Neural crest cell (in vitro differentiated cells): ENCODE measurements around the gene UBAP2. TPM values are rescaled to one million over a fixed set of nuclear protein-coding genes. Genes with fewer than 3 reads are reported as not detected.

ENCODE experiments used
- DNase-seq: peaks from one replicate; pipeline ENCODE4 v3.0.0; 2021; ENCODE audit warnings: low read depth, mixed read lengths, low spot score
- H3K27ac Mint-ChIP-seq: one replicate; pipeline ENCODE4 v1.8.0; 2021; ENCODE audit warnings: mild to moderate bottlenecking, mixed read lengths; ENCODE audit not compliant: unreplicated experiment
- H3K27me3 Mint-ChIP-seq: 2 replicates; pipeline ENCODE4 v1.8.0; 2021; ENCODE audit warnings: low read depth, mild to moderate bottlenecking, mixed read lengths
- H3K36me3 Mint-ChIP-seq: 2 replicates; pipeline ENCODE4 v1.8.0; 2021; ENCODE audit warnings: low read depth, mild to moderate bottlenecking, mixed read lengths
- H3K4me1 Mint-ChIP-seq: 2 replicates; pipeline ENCODE4 v1.8.0; 2021; ENCODE audit warnings: mixed read lengths
- H3K4me3 Mint-ChIP-seq: one replicate; pipeline ENCODE4 v1.8.0; 2021; ENCODE audit warnings: mild to moderate bottlenecking, mixed read lengths
- H3K9me3 Mint-ChIP-seq: 2 replicates; pipeline ENCODE4 v1.8.0; 2021; ENCODE audit warnings: mixed read lengths
- total RNA-seq: library from RNA; stranded (reverse); gene quantifications from 2 replicates; pipeline ENCODE4 v1.2.1, GENCODE V29; 2021
- TF ChIP-seq, protein P1 (sequence below): fragments of 200-600 bp; sonication (generic); conservative IDR thresholded peaks from 2 replicates; pipeline ENCODE4 v1.5.0; 2021; ENCODE audit warnings: antibody characterized with exemption, mild to moderate bottlenecking

Gene UBAP2
- total RNA-seq, 1 donor from 2014 or later, result 62.7 TPM

DNA sequence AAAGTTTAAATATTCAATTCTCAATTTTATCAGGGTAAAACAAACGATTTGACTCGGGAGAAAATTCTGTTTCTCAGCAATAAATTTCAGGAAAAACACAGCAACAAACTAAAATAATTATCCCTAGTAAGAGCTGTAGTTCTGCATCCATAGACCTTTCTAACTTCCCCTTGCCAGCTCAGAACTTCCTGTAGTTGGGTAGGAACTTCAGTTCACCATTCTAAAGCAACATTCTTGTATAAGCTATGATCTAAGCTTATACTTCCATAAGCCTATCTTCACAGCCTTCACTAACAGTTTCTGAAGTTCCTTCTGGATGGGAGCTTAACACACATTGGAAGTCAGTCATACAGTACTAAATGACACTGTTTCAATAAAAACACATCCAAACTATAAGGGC is 96.6 kb downstream of the UBAP2 start:
- Mint-ChIP-seq H3K27me3 (no peaks in the 10 kb centered on the region), H3K36me3 (peaks cover 13% of the 10 kb centered on the region), H3K4me1 (no peaks in the 10 kb centered on the region), H3K27ac (no peak overlapping the region), H3K9me3 (no peaks in the 10 kb centered on the region), H3K4me3 (no peak overlapping the region)
- DNase-seq, result no peak
- TF ChIP-seq, protein P1, sequence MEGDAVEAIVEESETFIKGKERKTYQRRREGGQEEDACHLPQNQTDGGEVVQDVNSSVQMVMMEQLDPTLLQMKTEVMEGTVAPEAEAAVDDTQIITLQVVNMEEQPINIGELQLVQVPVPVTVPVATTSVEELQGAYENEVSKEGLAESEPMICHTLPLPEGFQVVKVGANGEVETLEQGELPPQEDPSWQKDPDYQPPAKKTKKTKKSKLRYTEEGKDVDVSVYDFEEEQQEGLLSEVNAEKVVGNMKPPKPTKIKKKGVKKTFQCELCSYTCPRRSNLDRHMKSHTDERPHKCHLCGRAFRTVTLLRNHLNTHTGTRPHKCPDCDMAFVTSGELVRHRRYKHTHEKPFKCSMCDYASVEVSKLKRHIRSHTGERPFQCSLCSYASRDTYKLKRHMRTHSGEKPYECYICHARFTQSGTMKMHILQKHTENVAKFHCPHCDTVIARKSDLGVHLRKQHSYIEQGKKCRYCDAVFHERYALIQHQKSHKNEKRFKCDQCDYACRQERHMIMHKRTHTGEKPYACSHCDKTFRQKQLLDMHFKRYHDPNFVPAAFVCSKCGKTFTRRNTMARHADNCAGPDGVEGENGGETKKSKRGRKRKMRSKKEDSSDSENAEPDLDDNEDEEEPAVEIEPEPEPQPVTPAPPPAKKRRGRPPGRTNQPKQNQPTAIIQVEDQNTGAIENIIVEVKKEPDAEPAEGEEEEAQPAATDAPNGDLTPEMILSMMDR, result no peak

DNA sequence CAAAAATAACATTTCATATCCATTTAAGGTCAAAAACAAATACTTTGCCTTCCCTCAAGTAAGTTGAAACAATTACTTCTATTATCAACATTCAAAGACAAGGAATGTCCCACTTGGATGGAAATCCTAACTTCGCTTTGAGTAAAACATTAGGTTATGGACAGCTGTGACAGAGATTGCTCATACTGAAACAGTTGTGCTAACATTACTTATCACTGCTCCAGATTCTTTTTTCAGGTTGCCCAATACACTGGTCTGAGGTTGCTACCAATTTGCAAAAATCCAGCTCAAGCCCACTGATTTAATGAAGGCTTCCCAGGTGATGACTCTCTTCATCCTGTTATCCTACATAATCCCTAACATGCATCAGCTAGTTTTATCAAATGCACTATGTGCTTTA is 98.3 kb downstream of the UBAP2 start:
- no peak for DNase-seq
- TF ChIP-seq, protein P1, result no peak
- H3K4me3 Mint-ChIP-seq, result no peak overlapping the region
- H3K27ac Mint-ChIP-seq, result no peak overlapping the region
- H3K9me3 Mint-ChIP-seq, result no peaks in the 10 kb centered on the region
- no peaks in the 10 kb centered on the region for H3K27me3 Mint-ChIP-seq
- peaks cover 14% of the 10 kb centered on the region for H3K36me3 Mint-ChIP-seq
- H3K4me1 Mint-ChIP-seq, result no peaks in the 10 kb centered on the region

DNA sequence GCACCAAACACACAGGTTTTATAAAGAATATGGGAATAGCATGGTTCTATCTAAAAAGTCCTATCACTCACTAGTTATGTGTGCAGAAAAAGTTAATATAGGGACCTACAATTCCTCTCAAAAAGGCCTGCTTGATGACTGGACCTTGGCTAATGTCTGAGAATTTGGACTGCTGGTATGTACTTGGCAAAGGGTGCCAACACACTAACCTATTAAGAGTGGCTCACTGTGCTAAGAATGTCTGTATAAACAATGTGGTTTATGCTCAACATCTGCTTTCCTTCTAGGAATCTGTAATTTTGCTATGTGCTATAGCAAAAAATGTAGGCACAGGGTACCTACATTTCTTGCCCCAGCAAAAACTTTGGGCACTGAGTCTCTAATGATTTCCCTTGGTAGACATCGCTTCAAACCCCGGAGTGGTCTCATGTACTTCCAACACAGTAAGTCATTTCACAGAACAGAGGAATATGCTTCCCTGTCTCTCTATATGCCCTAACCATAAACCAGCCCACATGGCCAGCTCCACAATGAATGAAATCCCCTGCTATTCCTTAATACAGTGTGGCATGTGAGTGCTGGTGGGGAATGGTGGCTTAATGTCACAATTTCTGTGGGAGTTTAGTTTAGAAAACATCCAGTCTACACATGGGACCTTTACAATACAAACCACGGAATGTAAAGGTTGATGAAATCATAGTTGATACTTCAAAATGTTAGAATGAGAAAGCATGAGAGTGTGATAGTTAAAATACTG is 101.7 kb downstream of the UBAP2 start:
- TF ChIP-seq, protein P1, result no peak
- no peaks in the 10 kb centered on the region for H3K4me1 Mint-ChIP-seq
- H3K27me3 Mint-ChIP-seq, result no peaks in the 10 kb centered on the region
- no peak overlapping the region for H3K27ac Mint-ChIP-seq
- peaks cover 26% of the 10 kb centered on the region for H3K36me3 Mint-ChIP-seq
- no peaks in the 10 kb centered on the region for H3K9me3 Mint-ChIP-seq
- no peak overlapping the region for H3K4me3 Mint-ChIP-seq
- no peak for DNase-seq

DNA sequence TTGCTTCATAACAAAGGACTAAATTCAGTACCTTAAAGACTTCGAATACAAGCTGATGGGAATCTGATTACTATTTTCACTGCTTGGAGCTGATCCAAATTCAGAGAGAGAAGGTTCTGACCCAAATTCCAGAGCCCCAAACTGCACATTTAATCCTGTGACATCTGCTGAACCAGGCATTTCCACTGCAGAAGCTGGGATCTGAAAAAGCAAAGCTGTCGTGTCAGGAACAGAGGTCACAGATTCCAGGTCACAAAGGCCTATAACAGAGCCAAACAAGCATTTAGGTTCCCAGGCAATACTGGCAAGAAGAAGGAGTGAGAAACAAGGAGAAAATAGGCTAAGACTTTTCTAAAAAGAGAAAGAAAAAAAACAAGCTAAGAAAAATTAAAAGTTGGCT is 105.3 kb downstream of the UBAP2 start:
- Mint-ChIP-seq H3K36me3 (peaks cover 31% of the 10 kb centered on the region), H3K4me3 (no peak overlapping the region), H3K4me1 (no peaks in the 10 kb centered on the region), H3K27me3 (no peaks in the 10 kb centered on the region), H3K27ac (no peak overlapping the region), H3K9me3 (no peaks in the 10 kb centered on the region)
- no peak for DNase-seq
- TF ChIP-seq, protein P1, result no peak

DNA sequence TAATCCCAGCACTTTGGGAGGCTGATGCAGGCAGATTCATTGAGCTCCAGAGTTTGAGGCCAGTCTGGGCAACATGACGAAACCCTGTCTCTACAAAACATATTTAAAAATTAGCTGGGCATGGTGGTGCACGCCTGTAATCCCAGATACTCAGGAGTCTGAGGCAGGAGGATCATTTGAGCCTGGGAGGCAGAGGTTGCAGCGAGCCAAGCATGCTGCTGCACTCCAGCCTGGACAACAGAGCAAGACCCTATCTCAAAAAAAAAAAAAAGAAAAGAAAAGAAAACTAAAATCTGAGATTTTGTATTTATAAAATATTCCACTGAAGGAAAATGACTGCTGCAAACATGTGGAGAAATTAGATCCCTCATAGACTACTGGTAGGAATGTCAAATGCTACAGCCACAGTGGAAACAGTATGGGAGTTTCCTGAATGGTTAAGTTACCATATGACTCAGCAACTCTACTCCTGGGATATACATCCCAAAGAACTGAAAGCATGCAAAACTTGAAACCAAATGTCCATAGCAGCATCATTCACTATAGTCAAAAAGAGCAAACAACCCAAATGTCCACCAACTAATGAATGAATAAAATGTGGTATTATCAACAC is 106.1 kb downstream of the UBAP2 start:
- H3K27me3 Mint-ChIP-seq, result no peaks in the 10 kb centered on the region
- TF ChIP-seq, protein P1, result no peak
- H3K4me1 Mint-ChIP-seq, result no peaks in the 10 kb centered on the region
- H3K4me3 Mint-ChIP-seq, result no peak overlapping the region
- DNase-seq, result no peak
- H3K27ac Mint-ChIP-seq, result no peak overlapping the region
- H3K9me3 Mint-ChIP-seq, result no peaks in the 10 kb centered on the region
- H3K36me3 Mint-ChIP-seq, result peaks cover 31% of the 10 kb centered on the region
